ENCODE results near the gene INSRR.

INSRR gene

GRCh38 chr1:156858959-156859522 is at the start of gene INSRR:
Gene INSRR (minus strand): TSS chr1:156859117. CDS start chr1:156858621, 496 bp downstream.
- DNase-seq (ENCODE audit: low spot score), result no peak

- no peak for DNase-seq (ENCODE audit: low spot score)
Observed at GRCh38 chr1:156908541-156908940, 49.6 kb upstream of the INSRR start.

DNA sequence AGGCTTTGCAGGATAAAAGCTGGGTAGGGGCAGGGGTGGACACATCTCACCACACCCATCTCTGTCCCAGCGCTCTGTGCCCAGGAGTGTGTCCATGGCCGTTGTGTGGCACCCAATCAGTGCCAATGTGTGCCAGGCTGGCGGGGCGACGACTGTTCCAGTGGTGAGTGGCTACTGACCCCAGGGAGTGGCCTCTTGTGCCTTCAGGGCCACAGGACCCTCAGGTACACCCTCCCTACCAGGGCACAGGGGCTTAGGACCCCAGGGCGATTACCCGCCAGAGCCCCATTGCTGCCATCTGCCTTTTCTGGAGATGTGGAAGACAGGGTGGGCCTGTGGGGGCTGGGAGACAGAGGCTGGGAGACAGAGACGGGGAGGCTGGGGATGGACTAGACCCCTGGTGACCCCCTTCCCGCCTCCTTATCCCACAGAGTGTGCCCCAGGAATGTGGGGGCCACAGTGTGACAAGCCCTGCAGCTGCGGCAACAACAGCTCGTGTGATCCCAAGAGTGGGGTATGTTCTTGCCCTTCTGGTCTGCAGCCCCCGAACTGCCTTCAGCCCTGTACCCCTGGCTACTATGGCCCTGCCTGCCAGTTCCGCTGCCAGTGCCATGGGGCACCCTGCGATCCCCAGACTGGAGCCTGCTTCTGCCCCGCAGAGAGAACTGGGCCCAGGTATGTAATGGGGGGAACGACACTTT is 47.4 kb upstream of the INSRR start:
- no peak for DNase-seq (ENCODE audit: low spot score)

DNA sequence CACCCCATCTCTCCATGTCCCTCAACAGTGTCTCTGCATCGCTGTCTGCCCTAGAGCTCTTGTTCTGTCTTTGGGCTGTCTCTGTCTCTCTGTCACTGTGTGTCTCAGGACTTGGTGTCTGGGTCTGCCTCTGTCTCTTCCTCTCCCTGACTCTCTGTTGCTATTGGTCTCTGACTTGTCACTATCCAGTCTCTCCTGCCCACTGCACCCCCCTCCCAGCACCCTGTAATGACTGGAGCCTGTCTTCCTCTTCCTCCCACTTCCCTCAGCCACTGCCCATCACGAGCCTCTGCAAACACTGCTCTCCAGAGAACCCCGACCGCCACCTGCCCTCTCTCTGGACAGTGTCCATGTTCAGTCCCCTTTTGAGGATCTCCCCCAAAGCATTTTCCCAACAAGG is 46.7 kb upstream of the INSRR start:
- DNase-seq (ENCODE audit: low spot score), result no peak

- no peak for DNase-seq (ENCODE audit: low spot score)
Observed at GRCh38 chr1:156905176-156905575, 46.3 kb upstream of the INSRR start.

DNA sequence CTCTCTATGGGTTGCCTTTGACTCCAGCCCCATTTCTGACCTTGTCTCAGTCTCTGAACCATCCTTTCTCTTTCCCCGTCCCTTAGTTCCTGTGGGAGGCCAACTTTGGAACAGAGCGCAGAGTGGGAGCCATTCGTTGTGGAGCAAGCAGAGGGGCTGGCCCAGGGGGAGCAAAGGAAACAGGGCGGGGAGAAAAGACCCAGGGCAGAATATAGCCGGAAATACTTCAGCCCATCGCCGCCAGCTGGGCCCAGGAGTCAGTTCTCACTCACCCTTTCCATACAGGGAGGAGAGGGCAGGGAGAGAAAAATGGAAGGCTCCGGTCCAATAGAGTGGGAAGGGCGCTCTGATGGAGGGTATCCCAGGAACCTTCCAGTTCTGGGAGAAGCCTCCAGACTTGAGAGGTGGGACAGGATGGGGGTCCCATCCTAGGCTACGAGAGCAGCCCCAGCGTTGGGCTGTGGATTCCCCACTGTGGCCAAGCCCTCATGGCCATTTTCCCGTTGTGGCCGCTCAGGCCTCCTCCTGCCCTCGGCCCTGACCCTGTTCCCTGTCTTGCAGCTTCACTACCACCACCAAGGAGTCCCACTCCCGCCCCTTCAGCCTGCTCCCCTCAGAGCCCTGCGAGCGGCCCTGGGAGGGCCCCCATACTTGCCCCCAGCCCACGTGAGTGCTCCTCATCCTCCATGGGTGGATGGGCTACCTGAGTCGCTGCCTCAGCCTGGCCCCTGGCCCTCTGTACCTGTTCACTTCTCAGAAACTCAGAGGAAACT is 45.5 kb upstream of the INSRR start:
- no peak for DNase-seq (ENCODE audit: low spot score)

GRCh38 chr1:156903328-156904091 is 44.6 kb upstream of the INSRR start:
- no peak for DNase-seq (ENCODE audit: low spot score)

GRCh38 chr1:156901966-156902915 is 43.3 kb upstream of the INSRR start:
- no peak for DNase-seq (ENCODE audit: low spot score)

DNA sequence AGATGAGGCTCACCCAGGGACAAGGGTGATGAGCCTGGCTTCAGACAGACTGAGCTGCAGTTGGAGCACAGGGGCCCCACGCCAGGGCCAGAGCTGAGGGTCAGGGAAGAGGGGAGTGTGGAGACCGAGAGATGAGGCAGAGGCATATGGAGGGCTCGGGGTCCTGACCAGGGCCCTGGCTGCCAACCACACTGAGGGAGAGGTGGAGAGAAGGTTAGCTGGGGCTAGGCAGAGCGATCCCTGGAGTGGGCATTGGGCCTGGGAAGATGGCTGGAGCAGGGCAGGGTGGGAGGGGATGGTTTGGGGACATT is 42.6 kb upstream of the INSRR start:
- no peak for DNase-seq (ENCODE audit: low spot score)

DNA sequence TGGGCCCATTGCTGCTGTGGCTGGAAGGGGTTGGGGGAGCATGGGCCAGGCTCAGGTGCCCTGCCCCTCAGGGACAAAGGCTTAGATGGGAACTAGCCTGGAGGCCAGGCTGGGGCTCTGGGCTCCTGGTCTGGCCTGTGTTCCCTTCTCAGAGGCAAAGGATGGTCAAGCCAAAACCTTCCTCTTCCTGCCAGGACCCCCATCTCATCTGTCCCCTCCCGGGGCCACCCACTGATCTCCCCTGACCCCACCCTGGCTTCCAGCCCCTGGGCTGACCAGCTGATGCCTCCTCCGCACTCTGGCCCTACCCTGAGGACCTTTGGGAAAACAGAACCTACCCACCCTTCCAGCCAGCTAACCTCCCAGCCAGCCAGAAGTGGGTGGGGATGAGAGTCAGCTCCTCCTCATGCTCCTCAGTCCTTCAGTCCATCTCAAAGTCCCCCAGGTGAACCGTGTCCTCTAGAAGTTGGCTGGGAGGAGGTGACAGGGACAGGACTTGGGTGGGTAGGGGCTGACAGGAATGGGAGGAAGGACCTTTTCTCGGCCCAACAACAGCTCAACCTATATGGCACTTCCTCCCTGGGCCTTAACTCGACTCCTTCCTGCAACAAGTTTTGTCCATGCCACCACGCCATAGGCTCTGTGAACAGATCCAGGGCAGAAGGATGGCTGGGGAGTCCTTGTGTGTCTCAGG is 42.1 kb upstream of the INSRR start:
- no peak for DNase-seq (ENCODE audit: low spot score)

DNA sequence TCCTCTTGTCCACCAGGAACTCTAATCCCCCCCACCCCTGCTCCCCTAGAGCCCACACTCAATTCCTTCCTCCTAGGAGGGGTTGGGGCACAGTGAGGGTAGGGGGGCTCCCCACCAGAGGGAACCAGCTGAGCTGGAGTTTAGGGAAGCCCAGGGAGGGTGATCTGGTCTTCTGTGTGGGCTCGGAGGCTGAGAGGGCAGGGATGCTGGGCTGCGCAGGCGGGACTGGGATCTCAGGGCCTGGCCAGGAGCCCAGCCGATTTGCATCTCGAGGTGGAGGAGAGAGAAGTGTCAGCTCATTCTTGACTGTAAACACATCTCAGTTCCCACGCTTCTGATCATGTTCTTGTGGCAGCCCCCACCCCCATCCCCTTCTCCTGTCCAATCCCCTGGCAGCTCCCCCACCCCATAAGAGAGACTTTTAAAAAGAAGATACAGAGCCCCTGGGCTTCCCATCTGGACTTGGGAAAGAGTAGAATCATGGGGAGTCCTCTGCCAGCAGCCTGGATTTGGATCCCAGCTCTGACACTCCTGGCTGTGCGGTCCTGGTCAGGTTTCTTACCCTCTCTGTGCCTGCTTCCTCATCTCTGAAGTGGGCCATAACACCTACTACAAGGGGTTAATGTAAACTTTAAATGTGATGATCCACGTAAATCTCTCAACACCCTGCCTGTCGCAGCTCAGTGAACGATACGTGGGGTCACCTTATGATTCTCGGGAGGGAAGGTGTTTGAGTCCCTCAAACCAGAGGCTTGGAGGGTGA is 41.2 kb upstream of the INSRR start:
- no peak for DNase-seq (ENCODE audit: low spot score)

DNA sequence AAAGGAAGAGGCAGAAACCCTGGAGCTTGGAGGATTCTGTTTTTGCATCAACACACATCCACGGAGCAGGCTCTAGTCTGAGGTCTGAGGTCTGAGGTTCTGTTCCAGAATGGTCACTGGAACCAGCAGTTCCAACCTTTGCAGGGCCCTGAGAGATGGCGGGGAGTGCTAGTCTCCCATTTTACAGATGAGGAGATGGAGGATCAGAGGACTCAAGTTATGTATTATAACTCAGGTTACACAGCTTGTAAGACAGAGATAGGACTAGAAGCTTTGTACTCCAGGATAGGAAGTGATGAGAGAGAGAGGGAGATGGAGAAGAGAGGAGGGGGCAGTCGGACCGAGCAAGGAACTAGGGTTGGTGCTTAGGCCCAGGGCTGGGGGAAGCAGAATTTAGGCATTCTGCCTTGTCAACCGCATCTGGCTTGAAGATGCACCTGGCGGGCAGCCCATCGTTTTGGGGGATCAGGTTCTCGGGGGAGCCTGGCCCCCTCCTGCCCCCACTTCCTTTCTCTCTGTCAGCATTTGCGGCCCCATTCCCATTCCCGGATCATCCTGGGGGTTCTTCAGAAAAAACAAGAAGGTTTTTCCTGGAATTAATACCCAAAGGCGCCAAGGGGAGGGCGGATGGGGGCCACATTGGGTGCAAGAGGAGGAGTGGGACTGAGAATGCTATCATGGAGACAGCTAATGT is 40.2 kb upstream of the INSRR start:
- DNase-seq (ENCODE audit: low spot score), result no peak

DNA sequence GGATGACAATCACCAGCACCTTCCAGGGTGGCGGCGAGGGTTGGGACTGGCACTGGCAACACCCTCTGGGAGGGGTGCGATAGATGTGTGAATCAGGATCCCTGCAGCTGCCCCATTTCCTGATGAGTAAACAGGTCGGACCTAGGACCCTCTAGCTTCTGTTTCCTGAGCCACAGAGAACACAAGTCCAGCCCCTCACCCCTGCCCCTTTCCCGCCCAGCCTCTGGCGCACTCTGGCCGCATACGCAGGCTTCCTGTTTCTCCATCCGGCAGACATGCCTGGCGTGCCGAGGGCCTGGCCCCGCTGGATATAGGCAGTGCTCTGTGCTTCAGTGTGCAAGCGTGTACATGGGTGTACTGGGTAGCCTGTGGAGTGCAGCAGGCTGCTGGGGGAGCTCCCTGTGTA is 39.2 kb upstream of the INSRR start:
- DNase-seq (ENCODE audit: low spot score), result no peak

DNA sequence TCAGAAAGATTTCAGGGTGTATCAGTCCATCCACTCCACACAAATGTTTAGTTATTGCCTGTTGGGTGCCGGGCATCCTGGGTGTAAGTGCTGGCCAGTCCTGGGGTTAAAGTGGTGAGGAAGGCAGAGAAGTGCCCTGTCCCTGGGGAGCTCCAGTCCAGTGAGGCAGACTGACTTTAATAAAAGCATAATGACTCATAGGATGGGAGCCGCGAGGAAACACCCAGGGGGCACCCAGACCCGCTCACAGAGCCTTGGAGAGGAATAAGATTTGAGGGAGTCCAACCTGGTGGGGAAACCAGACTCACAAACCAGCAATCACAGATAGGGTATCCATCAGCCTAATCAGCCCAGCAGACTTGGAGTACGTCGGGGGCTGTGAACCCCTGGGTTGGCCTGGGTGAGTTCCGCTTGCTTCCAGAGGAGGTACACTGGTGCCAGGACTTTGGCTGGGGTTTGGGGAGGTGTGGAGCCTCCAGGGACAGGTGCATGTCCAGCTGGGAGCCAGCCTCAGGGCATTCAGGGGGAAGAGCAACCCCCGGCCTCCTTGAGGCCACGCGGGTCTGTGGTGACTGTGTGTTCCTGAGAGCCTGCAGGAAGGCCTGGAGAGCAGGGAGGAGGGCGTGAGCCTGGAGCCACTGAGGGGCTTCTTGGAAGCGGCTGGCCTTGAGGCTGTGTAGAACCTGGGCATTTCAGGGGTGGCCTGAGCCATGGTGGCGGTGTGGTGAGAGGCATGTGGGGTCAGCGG is 38.3 kb upstream of the INSRR start:
- DNase-seq (ENCODE audit: low spot score), result peak; percentile 50

GRCh38 chr1:156896490-156897033 is 37.6 kb upstream of the INSRR start:
- DNase-seq (ENCODE audit: low spot score), result peak; percentile 77

GRCh38 chr1:156895927-156896326 is 37.0 kb upstream of the INSRR start:
- no peak for DNase-seq (ENCODE audit: low spot score)

DNA sequence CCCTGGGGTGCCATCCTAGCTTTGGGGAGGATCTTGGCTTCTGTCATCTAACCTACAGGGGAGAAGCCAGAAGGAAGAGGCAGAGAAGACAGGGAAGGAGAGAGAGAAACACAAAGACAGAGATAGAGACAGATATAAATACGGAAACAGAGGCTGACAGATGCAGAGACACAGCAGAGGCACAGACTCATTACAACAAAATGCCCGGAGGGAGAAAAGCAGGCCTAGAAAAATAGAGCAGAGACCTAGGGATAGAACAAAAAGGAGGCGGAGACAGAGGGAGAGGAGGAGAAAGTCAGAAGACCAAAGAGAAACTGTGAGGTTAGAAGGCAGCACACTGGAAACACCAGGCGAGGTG is 36.5 kb upstream of the INSRR start:
- DNase-seq (ENCODE audit: low spot score), result no peak

DNA sequence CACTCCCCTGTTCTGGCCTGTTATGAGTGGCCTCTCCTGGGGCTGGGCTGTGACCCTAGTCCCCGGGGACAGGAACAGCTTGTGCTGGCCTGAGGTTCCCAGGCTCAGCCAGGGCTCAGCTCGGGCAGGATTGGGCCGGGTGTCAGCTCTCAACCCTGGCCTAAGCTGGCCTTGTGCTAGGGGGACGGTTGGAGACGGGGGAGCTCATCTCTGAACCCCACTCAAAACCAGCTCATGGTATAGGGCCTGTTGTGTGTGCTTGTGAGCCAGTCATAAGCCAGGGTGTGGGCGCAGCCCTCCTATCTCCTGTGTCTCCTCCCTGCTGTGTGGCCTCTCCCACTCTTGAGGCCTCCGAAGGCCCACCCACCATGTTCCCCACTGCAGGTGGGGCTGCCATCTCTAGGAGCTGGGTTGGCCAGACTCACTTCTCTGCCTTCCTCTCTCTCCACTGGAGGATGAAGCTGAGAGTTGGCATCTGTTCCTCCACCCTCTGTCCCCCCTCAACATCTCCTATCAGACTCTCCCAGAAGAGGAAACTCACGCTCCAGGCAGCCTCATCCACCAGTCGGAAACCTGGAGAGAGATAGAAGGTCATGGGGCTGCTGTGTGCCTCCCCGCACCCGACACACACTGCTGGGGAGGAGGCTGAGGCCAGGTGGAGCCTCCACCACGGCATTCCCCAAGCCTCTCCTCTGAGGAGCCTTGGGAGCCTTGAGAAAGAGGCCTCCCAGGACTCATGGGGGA is 36.0 kb upstream of the INSRR start:
- DNase-seq (ENCODE audit: low spot score), result no peak

Measured in SW480 (cell line).